GM13976 (cell line): ENCODE data around the gene MPZL1.
"Not testable (repeated sequence)": the region's sequence is repeated elsewhere in the genome, so short reads cannot be mapped to it uniquely, and the experiment has no call there.

Experiments
- DNase-seq: peaks from one replicate; pipeline ENCODE4 v3.0.0; 2012; ENCODE audit warnings: low spot score
- in situ Hi-C: fragments of 300-500 bp; cut with MboI; formaldehyde crosslinking; loops from one replicate; pipeline ENCODE4 v1.12.0; 2022; ENCODE audit warnings: low sequenced_read_pairs, mixed read lengths, inconsistent platforms; ENCODE audit not compliant: unreplicated experiment
- TF ChIP-seq, protein P1 (sequence below): IDR thresholded peaks from 2 replicates; pipeline ENCODE4 v1.5.1; 2012; ENCODE audit warnings: borderline replicate concordance, mild to moderate bottlenecking; ENCODE audit not compliant: insufficient read depth; ENCODE audit errors: extremely low read depth, missing control alignments, control extremely low read depth

MPZL1 gene

GRCh38 chr1:167798952-167799351 is 77.2 kb downstream of the MPZL1 start:
- TF ChIP-seq, protein P1, sequence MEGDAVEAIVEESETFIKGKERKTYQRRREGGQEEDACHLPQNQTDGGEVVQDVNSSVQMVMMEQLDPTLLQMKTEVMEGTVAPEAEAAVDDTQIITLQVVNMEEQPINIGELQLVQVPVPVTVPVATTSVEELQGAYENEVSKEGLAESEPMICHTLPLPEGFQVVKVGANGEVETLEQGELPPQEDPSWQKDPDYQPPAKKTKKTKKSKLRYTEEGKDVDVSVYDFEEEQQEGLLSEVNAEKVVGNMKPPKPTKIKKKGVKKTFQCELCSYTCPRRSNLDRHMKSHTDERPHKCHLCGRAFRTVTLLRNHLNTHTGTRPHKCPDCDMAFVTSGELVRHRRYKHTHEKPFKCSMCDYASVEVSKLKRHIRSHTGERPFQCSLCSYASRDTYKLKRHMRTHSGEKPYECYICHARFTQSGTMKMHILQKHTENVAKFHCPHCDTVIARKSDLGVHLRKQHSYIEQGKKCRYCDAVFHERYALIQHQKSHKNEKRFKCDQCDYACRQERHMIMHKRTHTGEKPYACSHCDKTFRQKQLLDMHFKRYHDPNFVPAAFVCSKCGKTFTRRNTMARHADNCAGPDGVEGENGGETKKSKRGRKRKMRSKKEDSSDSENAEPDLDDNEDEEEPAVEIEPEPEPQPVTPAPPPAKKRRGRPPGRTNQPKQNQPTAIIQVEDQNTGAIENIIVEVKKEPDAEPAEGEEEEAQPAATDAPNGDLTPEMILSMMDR = no peak
- in situ Hi-C loops = no loop called here

DNA sequence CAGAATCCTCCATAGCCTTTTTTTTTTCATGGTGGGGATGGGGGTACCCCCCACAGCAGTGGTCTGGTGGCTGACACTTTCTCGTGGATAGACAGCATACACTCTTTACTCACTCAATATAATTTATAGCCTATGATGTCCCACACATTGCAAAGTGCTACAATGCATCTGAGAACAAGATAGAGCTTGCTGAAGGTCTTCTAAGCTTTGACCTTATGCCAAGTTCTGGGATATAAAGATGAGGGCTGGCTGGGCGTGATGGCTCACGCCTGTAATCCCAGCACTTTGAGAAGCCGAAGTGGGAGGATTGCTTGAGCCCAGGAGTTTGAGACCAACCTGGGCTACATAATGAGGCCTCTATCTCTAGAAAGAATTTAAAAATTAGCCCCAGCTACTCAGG is 78.0 kb downstream of the MPZL1 start:
- TF ChIP-seq, protein P1 = no peak
- in situ Hi-C loops = no loop called here
- no peak for DNase-seq

More at GRCh38 chr1:167798952-167799351, 77.2 kb downstream of the MPZL1 start:
- no peak for DNase-seq

GRCh38 chr1:167800251-167800650 is 78.5 kb downstream of the MPZL1 start:
- TF ChIP-seq, protein P1 = no peak
- DNase-seq = no peak
- in situ Hi-C loops = no loop called here

GRCh38 chr1:167802235-167802634 is 80.5 kb downstream of the MPZL1 start:
- TF ChIP-seq, protein P1 = no peak
- in situ Hi-C loops = no loop called here
- DNase-seq = no peak

DNA sequence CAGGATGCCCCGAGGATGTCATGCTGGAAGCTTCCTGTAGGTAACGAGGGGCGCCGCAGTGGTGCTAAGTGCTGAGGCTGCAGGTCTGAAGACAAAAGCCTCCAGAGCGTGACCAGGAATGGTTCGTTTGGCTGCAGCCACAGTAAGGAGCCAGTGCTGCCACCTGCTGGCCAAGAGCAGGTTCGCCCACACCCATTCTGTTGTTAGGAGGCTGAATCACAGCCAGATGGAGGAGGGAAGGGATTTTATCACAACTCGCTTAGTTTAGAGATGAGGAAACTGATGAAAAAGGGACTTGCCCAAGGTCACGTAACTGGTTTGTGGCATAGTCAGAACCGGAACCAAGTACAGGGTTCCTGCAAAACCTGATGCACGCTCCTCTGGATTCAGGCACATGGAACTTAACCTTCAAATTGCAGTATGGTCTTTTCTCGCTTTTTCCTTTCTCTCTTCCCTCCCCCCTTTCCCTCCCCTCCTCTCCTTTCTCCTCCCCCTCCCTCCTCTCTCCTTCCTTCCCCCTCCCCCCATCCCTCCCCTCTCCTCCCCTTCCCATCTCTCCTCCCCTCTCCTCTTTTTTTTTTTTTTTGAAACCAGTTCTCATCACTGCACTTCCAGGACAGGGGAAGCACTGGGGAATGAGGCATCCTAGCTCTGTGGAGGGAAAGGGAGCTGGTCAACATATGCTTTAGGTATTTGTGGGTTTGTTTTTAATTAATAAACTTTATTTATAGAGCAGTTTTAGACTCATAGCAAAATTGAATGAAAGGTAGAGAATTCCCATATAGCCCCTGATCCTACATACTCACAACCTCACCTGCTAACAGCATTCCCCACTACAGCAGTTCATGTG is 81.8 kb downstream of the MPZL1 start:
- DNase-seq = peak; percentile 90
- in situ Hi-C loops = no loop called here
- TF ChIP-seq, protein P1 = peak; percentile 91

- TF ChIP-seq, protein P1 = no peak
- DNase-seq = peak; percentile 45
- in situ Hi-C loops = no loop called here
Observed at GRCh38 chr1:167805041-167805556, 83.3 kb downstream of the MPZL1 start.

DNA sequence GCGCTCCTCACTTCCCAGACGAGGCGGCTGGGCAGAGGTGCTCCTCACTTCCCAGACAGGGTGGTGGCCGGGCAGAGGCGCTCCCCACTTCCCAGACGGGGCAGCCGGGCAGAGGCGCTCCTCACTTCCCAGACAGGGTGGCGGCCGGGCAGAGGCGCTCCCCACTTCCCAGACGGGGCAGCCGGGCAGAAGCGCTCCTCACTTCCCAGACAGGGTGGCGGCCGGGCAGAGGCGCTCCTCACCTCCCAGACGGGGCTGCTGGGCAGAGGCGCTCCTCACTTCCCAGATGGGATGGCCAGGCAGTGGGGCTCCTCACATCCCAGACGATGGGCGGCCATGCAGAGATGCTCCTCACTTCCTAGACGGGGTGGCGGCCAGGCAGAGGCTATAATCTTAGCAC is 84.5 kb downstream of the MPZL1 start:
- DNase-seq, in situ Hi-C loops: not testable (repeated sequence)

GRCh38 chr1:167806676-167807075 is 84.9 kb downstream of the MPZL1 start:
- in situ Hi-C loops, DNase-seq: not testable (repeated sequence)
